ENCODE results near the gene GGA2. TPM values are rescaled to one million over a fixed set of nuclear protein-coding genes. Genes with fewer than 3 reads are reported as not detected.

Gene GGA2
- polyA plus RNA-seq, 1 experiment: 19.0 TPM

DNA sequence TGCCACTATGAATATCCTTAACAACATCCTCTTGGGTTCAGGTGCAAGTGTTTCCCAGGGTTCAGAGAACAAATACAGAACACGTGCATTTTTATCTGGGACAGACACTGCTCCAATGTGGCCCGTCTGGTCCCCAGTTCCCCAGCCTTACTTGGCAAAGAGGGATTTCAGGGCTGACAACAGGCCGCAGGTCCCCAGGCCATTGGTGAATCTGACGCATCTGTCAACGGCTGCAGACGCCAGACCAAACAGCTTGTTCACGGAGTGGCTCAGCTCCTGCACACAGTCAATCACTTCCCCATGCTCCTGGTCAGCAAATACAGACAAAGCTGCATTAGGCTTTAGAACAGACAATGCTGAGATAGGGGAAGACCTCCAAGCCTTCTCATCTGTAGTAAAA, 93.5 kb downstream of the GGA2 start:
- Histone ChIP-seq H3K27me3 (ENCODE audit: control insufficient read depth, insufficient read depth, low read length) (no peaks in the 10 kb centered on the region), H3K36me3 (ENCODE audit: control insufficient read depth, insufficient read depth, low read length) (peaks cover 4% of the 10 kb centered on the region), H3K4me3 (ENCODE audit: low read depth, low read length) (no peak overlapping the region)
- ChIA-PET CTCF (no interaction called here), POLR2A (no interaction called here)
- TF ChIP-seq, protein P1, sequence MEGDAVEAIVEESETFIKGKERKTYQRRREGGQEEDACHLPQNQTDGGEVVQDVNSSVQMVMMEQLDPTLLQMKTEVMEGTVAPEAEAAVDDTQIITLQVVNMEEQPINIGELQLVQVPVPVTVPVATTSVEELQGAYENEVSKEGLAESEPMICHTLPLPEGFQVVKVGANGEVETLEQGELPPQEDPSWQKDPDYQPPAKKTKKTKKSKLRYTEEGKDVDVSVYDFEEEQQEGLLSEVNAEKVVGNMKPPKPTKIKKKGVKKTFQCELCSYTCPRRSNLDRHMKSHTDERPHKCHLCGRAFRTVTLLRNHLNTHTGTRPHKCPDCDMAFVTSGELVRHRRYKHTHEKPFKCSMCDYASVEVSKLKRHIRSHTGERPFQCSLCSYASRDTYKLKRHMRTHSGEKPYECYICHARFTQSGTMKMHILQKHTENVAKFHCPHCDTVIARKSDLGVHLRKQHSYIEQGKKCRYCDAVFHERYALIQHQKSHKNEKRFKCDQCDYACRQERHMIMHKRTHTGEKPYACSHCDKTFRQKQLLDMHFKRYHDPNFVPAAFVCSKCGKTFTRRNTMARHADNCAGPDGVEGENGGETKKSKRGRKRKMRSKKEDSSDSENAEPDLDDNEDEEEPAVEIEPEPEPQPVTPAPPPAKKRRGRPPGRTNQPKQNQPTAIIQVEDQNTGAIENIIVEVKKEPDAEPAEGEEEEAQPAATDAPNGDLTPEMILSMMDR (IDR thresholded peaks at IDR 0.05; ENCODE audit: insufficient read depth, low read depth, low read length): no peak
- no peak for DNase-seq (ENCODE audit: low read depth)

DNA sequence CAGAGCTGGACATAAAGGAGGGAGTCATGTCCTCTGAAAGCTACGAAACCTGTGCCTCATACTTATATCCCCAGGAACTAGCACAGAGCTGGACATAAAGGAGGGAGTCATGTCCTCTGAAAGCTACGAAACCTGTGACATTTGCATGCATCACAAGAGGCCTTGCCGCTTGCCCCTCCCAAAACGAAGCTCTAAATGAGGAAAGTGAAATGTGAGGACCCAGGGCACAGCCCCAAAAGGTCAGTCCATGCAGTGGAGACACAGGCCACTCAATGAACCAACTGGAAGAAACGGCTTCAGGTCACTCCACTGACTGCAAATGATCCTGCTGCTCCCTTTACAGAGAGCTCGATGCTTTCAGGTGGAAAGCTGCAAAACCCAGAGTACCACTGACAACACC, 95.6 kb downstream of the GGA2 start:
- Histone ChIP-seq H3K36me3 (ENCODE audit: control insufficient read depth, insufficient read depth, low read length) (peaks cover 4% of the 10 kb centered on the region), H3K27me3 (ENCODE audit: control insufficient read depth, insufficient read depth, low read length) (no peaks in the 10 kb centered on the region), H3K4me3 (ENCODE audit: low read depth, low read length) (no peak overlapping the region)
- TF ChIP-seq, protein P1 (IDR thresholded peaks at IDR 0.05; ENCODE audit: insufficient read depth, low read depth, low read length): no peak
- CTCF ChIA-PET: interaction anchor here (0.8 to 2.0 kb wide), 4 partner anchors 9 to 232 kb away, joined by 3 to 21 read pairs (median 3); partner anchors contain the start of gene SCNN1G
- no peak for DNase-seq (ENCODE audit: low read depth)
- POLR2A ChIA-PET: no interaction called here

Small RNA genes within 50 kb of the gene (small RNA-seq; reads per million reads assigned to genes)
- not detected for gene RF00072 (ENCODE audit: insufficient read length, low read depth, low replicate concordance)

Other genes starting within 250 kb of the GGA2 start
- not detected in 2 replicates for gene SCNN1B, start 208.2 kb downstream of the GGA2 start, polyA plus RNA-seq (2011; rRNA removed)
- gene COG7, start 57.3 kb downstream of the GGA2 start, polyA plus RNA-seq (2011; rRNA removed): 22.5 and 31.2 TPM in 2 replicates
- gene EARS2, start 46.9 kb upstream of the GGA2 start, polyA plus RNA-seq (2011; rRNA removed): 27.8 and 28.8 TPM in 2 replicates
- 61.4 and 78.9 TPM in 2 replicates for gene UBFD1, start 47.2 kb upstream of the GGA2 start, polyA plus RNA-seq (2011; rRNA removed)
- 64.6 and 71.9 TPM in 2 replicates for gene NDUFAB1, start 85.8 kb upstream of the GGA2 start, polyA plus RNA-seq (2011; rRNA removed)
- gene PALB2, start 130.8 kb upstream of the GGA2 start, polyA plus RNA-seq (2011; rRNA removed): 3.2 and 5.7 TPM in 2 replicates
- 54.0 and 79.1 TPM in 2 replicates for gene DCTN5, start 131.0 kb upstream of the GGA2 start, polyA plus RNA-seq (2011; rRNA removed)
- gene PLK1, start 168.4 kb upstream of the GGA2 start, polyA plus RNA-seq (2011; rRNA removed): 21.7 and 54.0 TPM in 2 replicates
- gene ERN2, start 202.7 kb upstream of the GGA2 start, polyA plus RNA-seq (2011; rRNA removed): 0.23 TPM in 1 of 2 replicates, not detected in the other
- gene CHP2, start 244.5 kb upstream of the GGA2 start, polyA plus RNA-seq (2011; rRNA removed): not detected in 2 replicates

All from BJ (cell line).